Urinary bladder (tissue), 4 donors: ENCODE data around the gene AUH. TPM values are rescaled to one million over a fixed set of nuclear protein-coding genes. Genes with fewer than 3 reads are reported as not detected.
"Not testable (repeated sequence)": the region's sequence is repeated elsewhere in the genome, so short reads cannot be mapped to it uniquely, and the experiment has no call there.

Source experiments
- DNase-seq: peaks from one replicate; pipeline ENCODE4 v3.0.0-alpha.2; 2015; ENCODE audit errors: extremely low spot score
- H3K27ac ChIP-seq: one replicate; pipeline ENCODE4 v1.5.1; 2013; ENCODE audit warnings: low read depth, mild to moderate bottlenecking, moderate library complexity
- H3K36me3 ChIP-seq: one replicate; pipeline ENCODE4 v1.6.1; 2013; ENCODE audit warnings: mild to moderate bottlenecking, moderate library complexity; ENCODE audit not compliant: insufficient read depth
- H3K4me1 ChIP-seq: one replicate; pipeline ENCODE4 v1.6.1; 2013; ENCODE audit warnings: mild to moderate bottlenecking, moderate library complexity; ENCODE audit not compliant: insufficient read depth
- H3K4me3 ChIP-seq: one replicate; pipeline ENCODE4 v1.5.1; 2013; ENCODE audit warnings: low read depth, low read length
- WGBS: extraction: QIAGEN DNeasy Blood & Tissue Kit; methylation state at CpG from one replicate; pipeline ENCODE4 v1.1.7; 2013; 5-methylcytosine and 5-hydroxymethylcytosine counted together
- polyA plus RNA-seq: library from polyadenylated mRNA; stranded (reverse); fragments of 200-250 nt; gene quantifications from one replicate; pipeline ENCODE4 v1.2.3, GENCODE V29; 2013
- total RNA-seq: library from RNA; depleted of rRNA; stranded (reverse); fragments of >200 nt; gene quantifications from one replicate; pipeline ENCODE4 v1.2.3, GENCODE V29; 2014
- donor health status: healthy with polysubstance abuse.
- donor health status: healthy.

The AUH gene
- total and polyA plus RNA-seq, 2 donors = 14.9 to 34.2 TPM

GRCh38 chr9:91208837-91209236, 152.9 kb downstream of the AUH start:
- Histone ChIP-seq H3K36me3 (no peaks in the 10 kb centered on the region), H3K27ac (no peak overlapping the region), H3K4me1 (no peaks in the 10 kb centered on the region), H3K4me3 (no peak overlapping the region)
- DNase-seq = no peak
- WGBS = 91% methylated on average over 5 of the region's 5 CpGs

- WGBS = 73% methylated on average over 3 of the region's 3 CpGs
- Histone ChIP-seq H3K36me3 (no peaks in the 10 kb centered on the region), H3K27ac (no peak overlapping the region), H3K4me1 (no peaks in the 10 kb centered on the region), H3K4me3 (no peak overlapping the region)
- DNase-seq = no peak
Observed at GRCh38 chr9:91208419-91208745, 153.3 kb downstream of the AUH start.

GRCh38 chr9:91207729-91208418, 153.8 kb downstream of the AUH start:
- no peak for DNase-seq
- WGBS = 41% methylated on average over 8 of the region's 8 CpGs
- Histone ChIP-seq H3K27ac (no peak overlapping the region), H3K4me3 (no peak overlapping the region), H3K36me3 (no peaks in the 10 kb centered on the region), H3K4me1 (no peaks in the 10 kb centered on the region)

GRCh38 chr9:91207397-91207728, 154.4 kb downstream of the AUH start:
- H3K27ac ChIP-seq = no peak overlapping the region
- 93% methylated on average over 9 of the region's 9 CpGs for WGBS
- H3K4me3 ChIP-seq = no peak overlapping the region
- no peaks in the 10 kb centered on the region for H3K4me1 ChIP-seq
- H3K36me3 ChIP-seq = no peaks in the 10 kb centered on the region
- no peak for DNase-seq

- Histone ChIP-seq H3K36me3 (no peaks in the 10 kb centered on the region), H3K4me1 (no peaks in the 10 kb centered on the region), H3K27ac (no peak overlapping the region), H3K4me3 (no peak overlapping the region)
- WGBS = 95% methylated on average over 1 of the region's 1 CpG
- no peak for DNase-seq
Observed at GRCh38 chr9:91206806-91207205, 154.9 kb downstream of the AUH start.

- no peak for DNase-seq
- Histone ChIP-seq H3K4me3 (no peak overlapping the region), H3K36me3 (no peaks in the 10 kb centered on the region), H3K4me1 (no peaks in the 10 kb centered on the region), H3K27ac (no peak overlapping the region)
Observed at GRCh38 chr9:91202736-91203283, 158.9 kb downstream of the AUH start.

GRCh38 chr9:91200692-91201336, 160.9 kb downstream of the AUH start:
- H3K36me3 ChIP-seq = no peaks in the 10 kb centered on the region
- no peak overlapping the region for H3K27ac ChIP-seq
- no peak overlapping the region for H3K4me3 ChIP-seq
- no peaks in the 10 kb centered on the region for H3K4me1 ChIP-seq
- no peak for DNase-seq
- 94% methylated on average over 2 of the region's 2 CpGs for WGBS

- Histone ChIP-seq H3K36me3 (no peaks in the 10 kb centered on the region), H3K27ac (no peak overlapping the region), H3K4me1 (no peaks in the 10 kb centered on the region), H3K4me3 (no peak overlapping the region)
- 73% methylated on average over 1 of the region's 1 CpG for WGBS
- DNase-seq = no peak
Observed at GRCh38 chr9:91199739-91200497, 161.8 kb downstream of the AUH start.

GRCh38 chr9:91198881-91199280, 162.8 kb downstream of the AUH start:
- H3K36me3 ChIP-seq, H3K4me1 ChIP-seq, H3K4me3 ChIP-seq, H3K27ac ChIP-seq, DNase-seq: not testable (repeated sequence)
- WGBS = 95% methylated on average over 5 of the region's 5 CpGs

- Histone ChIP-seq H3K36me3 (no peaks in the 10 kb centered on the region), H3K4me1 (peaks cover 1% of the 10 kb centered on the region), H3K4me3 (no peak overlapping the region), H3K27ac (no peak overlapping the region)
- DNase-seq = no peak
Observed at GRCh38 chr9:91198405-91198804, 163.3 kb downstream of the AUH start.

GRCh38 chr9:91197232-91198181, 164.2 kb downstream of the AUH start:
- Histone ChIP-seq H3K36me3 (no peaks in the 10 kb centered on the region), H3K4me1 (peaks cover 2% of the 10 kb centered on the region)

GRCh38 chr9:91196103-91196950, 165.4 kb downstream of the AUH start:
- no peak for DNase-seq
- H3K27ac ChIP-seq = peak overlapping the region; percentile 40

More at GRCh38 chr9:91197232-91198181, 164.2 kb downstream of the AUH start:
- WGBS = 50% methylated on average over 13 of the region's 13 CpGs
- H3K27ac ChIP-seq = peak overlapping the region; percentile 69
- peak; percentile 67 for DNase-seq
- H3K4me3 ChIP-seq = no peak overlapping the region

More at GRCh38 chr9:91196103-91196950, 165.4 kb downstream of the AUH start:
- Histone ChIP-seq H3K4me3 (no peak overlapping the region), H3K36me3 (no peaks in the 10 kb centered on the region), H3K4me1 (peaks cover 2% of the 10 kb centered on the region)
- WGBS = 90% methylated on average over 8 of the region's 8 CpGs
